ENCODE data around the gene PIEZO2.

DNA sequence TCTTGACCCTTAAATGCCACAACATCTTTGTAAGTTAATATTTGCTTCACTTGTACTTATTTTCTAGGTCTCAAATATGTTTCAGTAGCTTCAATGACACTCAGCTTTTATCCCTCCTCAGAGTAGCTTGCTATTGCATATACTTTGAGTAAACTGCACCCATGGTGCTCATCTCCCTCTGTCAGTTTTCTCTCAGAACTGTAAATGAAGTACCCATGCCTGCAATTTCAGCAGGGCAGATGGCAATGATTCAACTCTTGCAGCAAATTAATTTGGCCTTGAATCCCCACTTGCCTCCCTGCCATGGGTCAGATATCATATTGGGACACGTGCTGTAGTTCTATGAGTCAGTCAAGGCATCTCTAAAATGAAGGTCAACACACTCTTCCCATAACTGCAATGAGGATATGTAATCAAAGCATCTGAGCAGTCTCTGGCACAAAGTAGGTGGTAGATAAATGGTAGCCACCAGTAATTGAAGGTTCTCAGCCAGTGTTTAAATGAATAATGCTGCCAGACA is 225.8 kb downstream of the PIEZO2 start:
- TF ChIP-seq, protein P1, sequence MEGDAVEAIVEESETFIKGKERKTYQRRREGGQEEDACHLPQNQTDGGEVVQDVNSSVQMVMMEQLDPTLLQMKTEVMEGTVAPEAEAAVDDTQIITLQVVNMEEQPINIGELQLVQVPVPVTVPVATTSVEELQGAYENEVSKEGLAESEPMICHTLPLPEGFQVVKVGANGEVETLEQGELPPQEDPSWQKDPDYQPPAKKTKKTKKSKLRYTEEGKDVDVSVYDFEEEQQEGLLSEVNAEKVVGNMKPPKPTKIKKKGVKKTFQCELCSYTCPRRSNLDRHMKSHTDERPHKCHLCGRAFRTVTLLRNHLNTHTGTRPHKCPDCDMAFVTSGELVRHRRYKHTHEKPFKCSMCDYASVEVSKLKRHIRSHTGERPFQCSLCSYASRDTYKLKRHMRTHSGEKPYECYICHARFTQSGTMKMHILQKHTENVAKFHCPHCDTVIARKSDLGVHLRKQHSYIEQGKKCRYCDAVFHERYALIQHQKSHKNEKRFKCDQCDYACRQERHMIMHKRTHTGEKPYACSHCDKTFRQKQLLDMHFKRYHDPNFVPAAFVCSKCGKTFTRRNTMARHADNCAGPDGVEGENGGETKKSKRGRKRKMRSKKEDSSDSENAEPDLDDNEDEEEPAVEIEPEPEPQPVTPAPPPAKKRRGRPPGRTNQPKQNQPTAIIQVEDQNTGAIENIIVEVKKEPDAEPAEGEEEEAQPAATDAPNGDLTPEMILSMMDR (conservative IDR thresholded peaks at IDR 0.05; ENCODE audit: low read depth, low read length), result no peak
- no peak for TF ChIP-seq EZH2 (IDR thresholded peaks at IDR 0.05; ENCODE audit: borderline replicate concordance, low read depth, low read length, poor library complexity, severe bottlenecking)
